SJSA1 (cell line): Measurements from ENCODE around the gene PTPRF. TPM values are rescaled to one million over a fixed set of nuclear protein-coding genes. Genes with fewer than 3 reads are reported as not detected.
A peak's percentile ranks its signal among the peaks of the same experiment; 100 is the strongest.

ENCODE experiments used
- DNase-seq, 2 experiments: peaks; one replicate each; pipeline ENCODE4 v3.0.0-alpha.2; 2015 to 2020; ENCODE audit warnings: low spot score in 2 of 2, low read depth in 1 of 2
- H3K27ac ChIP-seq: fragments of 250-450 bp; sonication (Bioruptor Pico); 2 replicates; pipeline ENCODE4 v1.5.1; 2020; ENCODE audit warnings: mild to moderate bottlenecking, moderate library complexity
- H3K27me3 ChIP-seq: fragments of 250-450 bp; sonication (Bioruptor Pico); replicated peaks from 2 replicates; pipeline ENCODE4 v1.5.1; 2020; ENCODE audit warnings: mild to moderate bottlenecking, moderate library complexity
- H3K36me3 ChIP-seq: fragments of 250-450 bp; sonication (Bioruptor Pico); 2 replicates; pipeline ENCODE4 v1.5.1; 2020; ENCODE audit warnings: mild to moderate bottlenecking
- H3K4me1 ChIP-seq: fragments of 250-450 bp; sonication (Bioruptor Pico); replicated peaks from 2 replicates; pipeline ENCODE4 v1.6.1; 2021; ENCODE audit warnings: mild to moderate bottlenecking
- H3K4me3 ChIP-seq: fragments of 250-450 bp; sonication (Bioruptor Pico); 2 replicates; pipeline ENCODE4 v1.5.1; 2020; ENCODE audit warnings: mild to moderate bottlenecking
- H3K9me3 ChIP-seq: fragments of 250-450 bp; sonication (Bioruptor Pico); replicated peaks from 2 replicates; pipeline ENCODE4 v1.5.1; 2020; ENCODE audit warnings: mild to moderate bottlenecking
- total RNA-seq: library from RNA; depleted of rRNA; stranded (reverse); fragments of >200 nt; shearing (Covaris generic); gene quantifications from 2 replicates; pipeline ENCODE4 v1.2.3, GENCODE V29; 2014

The PTPRF gene
- total RNA-seq, 1 experiment from 2014 or later = 11.0 TPM

DNA sequence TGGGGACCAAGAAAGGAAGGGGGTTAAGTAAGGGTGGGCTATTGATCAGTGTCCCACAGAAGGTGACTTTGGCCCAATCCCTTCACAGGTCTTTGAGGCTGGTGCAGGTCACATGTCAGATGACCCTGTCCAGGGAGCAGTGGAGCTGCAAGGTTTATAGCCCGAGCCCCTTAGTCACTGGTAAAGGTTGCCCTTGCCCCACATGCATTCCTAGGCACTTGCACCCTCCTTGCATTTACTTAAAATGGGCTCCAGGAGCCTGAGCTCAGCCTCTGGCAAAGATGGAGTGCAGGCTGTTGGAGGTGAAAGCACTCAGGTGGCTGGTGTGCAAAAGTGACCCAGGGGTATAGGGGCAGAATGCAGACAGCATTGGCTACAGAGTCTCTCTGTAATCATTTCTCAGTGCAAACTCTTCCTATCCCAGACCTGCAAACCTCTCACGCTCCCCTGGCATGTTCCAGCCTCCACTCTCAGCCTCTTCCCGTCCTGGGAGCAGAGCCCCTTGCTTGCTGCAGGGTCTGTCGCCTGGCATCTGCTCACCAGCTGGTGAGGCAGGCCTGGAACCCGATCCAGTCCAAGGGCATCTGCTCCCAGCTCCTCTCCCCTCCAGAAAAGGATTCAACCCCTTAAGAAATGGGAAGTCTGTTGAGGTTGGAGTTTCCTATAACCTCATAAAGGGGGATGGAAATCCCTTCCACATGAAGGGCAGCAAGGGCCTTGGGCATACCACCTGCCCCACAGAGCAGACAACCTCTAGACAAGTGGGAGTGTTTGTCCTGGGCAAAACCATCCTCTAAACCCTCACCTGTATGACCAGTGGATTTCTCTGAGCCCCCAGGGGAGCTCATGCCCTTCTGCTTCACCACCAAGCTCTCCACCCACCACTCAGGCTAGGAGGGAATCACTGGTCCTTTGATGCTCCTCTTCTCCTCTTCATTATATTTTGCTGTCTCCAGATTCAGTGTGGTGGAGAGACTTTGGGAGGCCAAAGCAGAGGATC lies 23.1 kb upstream of the PTPRF start:
- Histone ChIP-seq H3K4me1 (no peaks in the 10 kb centered on the region), H3K36me3 (no peaks in the 10 kb centered on the region), H3K27ac (no peak overlapping the region), H3K9me3 (no peaks in the 10 kb centered on the region), H3K27me3 (no peaks in the 10 kb centered on the region), H3K4me3 (no peak overlapping the region)
- peak in 1 of 2 experiments; percentile 31 for DNase-seq

DNA sequence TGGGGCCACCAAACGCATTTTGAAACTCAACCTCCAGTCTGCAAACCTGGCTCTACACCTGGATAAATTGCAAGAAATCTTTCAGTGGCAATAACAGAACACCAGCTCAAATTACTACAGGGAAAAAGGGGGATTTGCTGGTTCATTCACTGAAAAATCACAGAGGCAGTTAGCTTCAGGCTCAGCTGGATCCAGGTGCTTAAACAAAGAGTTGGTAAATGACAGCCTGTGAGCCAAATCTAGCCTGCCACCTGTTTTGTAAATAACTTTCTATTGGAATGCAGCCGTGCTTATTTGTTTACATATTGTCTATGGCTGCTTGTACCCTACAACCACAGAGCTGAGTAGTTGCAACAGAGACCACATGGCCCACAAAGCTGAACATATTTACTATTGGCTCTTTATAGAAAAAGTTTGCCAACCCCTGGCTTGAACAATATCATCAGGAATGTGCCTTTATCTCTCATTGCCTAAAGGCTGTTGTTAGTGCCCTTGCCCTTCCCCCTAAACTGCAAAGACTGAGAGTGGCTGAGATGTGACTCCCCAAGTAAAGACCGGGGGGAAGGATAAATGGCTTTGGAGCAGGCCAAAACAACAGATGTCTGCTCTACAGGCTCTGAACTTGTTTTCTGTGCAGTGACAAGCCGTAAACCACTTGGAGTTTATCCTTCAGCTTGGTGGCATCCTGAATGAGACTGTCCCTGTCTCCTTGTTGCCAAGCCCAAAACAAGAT lies 21.5 kb upstream of the PTPRF start:
- H3K4me1 ChIP-seq = no peaks in the 10 kb centered on the region
- no peaks in the 10 kb centered on the region for H3K9me3 ChIP-seq
- no peak for DNase-seq
- no peaks in the 10 kb centered on the region for H3K36me3 ChIP-seq
- no peak overlapping the region for H3K4me3 ChIP-seq
- no peaks in the 10 kb centered on the region for H3K27me3 ChIP-seq
- no peak overlapping the region for H3K27ac ChIP-seq

DNA sequence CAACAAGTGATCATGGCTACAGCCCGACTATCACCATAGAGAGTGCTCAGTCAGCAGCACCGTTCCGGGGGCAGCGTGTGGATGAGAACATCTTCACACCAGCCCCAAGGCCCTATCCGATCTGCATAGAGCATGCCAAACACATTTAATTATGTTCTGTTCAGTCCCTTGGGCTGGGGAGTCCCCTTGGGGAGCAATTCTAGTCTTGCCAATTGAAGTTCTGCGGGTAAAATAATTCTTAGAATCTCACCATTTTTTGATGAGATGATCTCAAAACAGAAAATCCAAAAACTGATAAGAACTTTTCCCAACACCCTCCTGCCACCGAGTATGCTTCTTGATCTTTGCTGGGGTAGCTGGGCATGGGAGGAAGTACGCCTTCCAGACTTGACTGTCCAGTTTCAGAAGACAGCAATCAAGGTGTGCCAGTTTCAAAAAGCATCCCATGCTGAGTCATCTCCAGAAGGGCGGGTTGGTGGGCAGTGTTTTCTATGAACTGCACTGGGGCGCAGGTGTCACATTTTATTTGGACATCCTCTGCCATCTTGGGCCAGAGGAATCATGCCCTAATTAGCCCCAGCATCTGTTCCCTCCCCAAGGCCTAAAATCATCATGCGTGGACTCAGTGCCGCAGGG lies 20.8 kb upstream of the PTPRF start:
- Histone ChIP-seq H3K36me3 (no peaks in the 10 kb centered on the region), H3K27ac (no peak overlapping the region), H3K4me3 (no peak overlapping the region), H3K9me3 (no peaks in the 10 kb centered on the region), H3K27me3 (no peaks in the 10 kb centered on the region), H3K4me1 (no peaks in the 10 kb centered on the region)
- DNase-seq = peak in 1 of 2 experiments; percentile 24

DNA sequence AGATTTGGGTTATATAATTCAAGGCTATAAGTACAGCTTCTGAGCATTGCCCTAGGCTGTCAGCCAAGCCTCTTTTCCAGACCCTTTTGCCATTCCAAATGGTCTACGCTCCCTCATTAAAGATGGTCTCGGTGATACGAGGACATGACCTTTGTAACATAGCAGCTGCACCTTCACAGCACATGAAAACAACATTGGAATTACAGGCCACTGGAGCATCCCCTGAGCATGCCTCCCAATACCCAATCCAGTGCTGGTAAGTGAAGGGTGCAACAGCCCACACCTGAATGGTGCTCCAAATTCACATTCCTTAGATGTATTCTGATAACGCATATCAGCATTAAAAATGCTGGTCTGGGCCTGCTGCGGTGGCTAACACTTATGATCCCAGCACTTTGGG lies 20.1 kb upstream of the PTPRF start:
- no peaks in the 10 kb centered on the region for H3K9me3 ChIP-seq
- H3K4me1 ChIP-seq = no peaks in the 10 kb centered on the region
- DNase-seq = peak in 1 of 2 experiments; percentile 10
- no peaks in the 10 kb centered on the region for H3K36me3 ChIP-seq
- no peak overlapping the region for H3K4me3 ChIP-seq
- H3K27me3 ChIP-seq = no peaks in the 10 kb centered on the region
- H3K27ac ChIP-seq = no peak overlapping the region

DNA sequence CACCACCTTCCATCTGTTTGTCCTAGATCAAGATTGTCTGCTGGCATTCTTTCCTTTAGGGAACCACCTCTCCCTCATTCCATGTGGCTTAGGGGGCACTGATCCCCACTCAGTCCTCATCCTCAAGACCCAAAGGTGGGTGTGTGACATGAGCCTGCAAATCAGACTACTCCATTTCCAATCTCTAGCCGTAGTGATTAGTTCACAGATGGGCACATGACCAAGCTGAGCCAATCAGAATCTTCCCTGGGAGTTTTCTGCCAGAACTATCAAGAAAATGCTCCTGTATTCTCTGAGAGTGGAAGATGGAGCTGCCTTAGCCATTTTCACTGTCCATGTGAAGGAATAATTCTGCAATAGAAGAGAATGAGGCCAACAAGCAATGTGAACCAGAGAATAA lies 19.3 kb upstream of the PTPRF start:
- no peak overlapping the region for H3K27ac ChIP-seq
- no peaks in the 10 kb centered on the region for H3K36me3 ChIP-seq
- H3K4me3 ChIP-seq = no peak overlapping the region
- H3K4me1 ChIP-seq = no peaks in the 10 kb centered on the region
- DNase-seq = peak in 1 of 2 experiments; percentile 18
- no peaks in the 10 kb centered on the region for H3K27me3 ChIP-seq
- no peaks in the 10 kb centered on the region for H3K9me3 ChIP-seq

DNA sequence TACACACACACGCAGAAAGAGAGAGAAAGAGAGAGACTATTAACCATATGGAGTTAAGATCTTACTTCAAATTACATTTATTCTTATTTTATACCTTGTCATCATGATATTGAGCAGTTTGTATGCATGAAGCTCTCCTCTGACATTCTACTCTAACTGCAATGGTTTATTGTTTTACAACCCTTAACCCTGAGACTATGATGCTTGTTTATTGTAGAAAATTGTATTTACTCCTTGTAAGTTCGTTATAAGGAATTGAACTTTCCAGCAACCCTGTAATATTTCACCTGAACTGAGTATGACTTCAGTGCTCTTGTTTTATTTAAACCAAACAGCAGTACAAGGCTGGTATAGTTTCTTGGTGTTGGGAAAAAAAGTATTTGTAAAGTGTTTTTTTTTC lies 18.6 kb upstream of the PTPRF start:
- Histone ChIP-seq H3K36me3 (no peaks in the 10 kb centered on the region), H3K27me3 (no peaks in the 10 kb centered on the region), H3K9me3 (no peaks in the 10 kb centered on the region), H3K27ac (no peak overlapping the region), H3K4me1 (no peaks in the 10 kb centered on the region), H3K4me3 (no peak overlapping the region)
- no peak for DNase-seq

DNA sequence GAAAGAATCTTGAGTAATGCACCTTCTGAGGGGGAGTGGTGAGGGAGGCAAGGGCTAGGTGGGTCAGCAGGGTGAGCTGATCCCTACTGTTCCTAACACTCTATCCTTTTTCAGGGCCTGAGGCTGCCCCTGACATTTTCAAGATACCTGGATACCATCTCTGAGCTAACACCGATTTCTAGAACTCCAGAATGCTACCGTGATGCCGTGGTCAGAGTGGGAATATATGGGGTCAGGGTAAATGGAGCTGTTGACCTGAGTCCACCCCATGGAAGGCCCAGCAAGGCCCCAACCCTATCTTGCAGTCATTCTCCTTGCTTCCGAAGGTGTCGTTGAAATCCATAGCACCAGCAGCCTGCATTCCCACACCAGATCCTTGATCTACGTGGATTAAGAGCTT lies 18.0 kb upstream of the PTPRF start:
- DNase-seq = peak in 1 of 2 experiments; percentile 5
- H3K4me3 ChIP-seq = no peak overlapping the region

DNA sequence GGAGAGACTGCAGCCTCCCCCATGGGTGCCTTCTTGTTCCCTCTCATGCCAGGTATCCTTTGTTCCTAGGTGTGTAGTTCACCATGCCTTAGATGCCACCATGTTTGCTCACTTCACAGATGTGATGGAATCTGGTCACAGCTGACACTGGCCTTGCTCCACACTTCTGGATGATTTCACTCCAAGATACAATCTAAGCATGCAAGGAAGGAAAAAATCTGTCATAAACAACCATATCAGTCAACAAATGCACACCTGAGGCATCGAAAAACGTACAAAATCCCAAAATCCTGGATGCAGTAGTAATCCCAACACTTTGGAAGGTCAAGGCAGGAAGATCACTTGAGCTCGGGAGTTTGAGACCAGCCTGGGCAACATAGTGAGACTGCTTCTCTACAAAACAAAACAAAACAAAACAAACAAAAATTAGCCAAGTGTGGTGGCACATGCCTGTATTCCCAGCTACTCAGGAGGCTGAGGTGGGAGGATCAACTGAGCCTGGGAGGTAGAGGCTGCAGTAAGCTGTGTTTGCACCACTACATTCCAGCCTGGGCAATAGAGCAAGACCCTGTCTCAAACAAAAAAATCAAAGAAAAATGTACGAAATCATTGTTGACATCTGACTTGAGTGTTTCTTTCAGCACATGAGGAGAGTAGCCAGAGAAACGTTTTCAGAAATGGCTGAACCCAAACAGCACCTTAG lies 17.1 kb upstream of the PTPRF start:
- Histone ChIP-seq H3K27ac (no peak overlapping the region), H3K4me3 (no peak overlapping the region), H3K36me3 (no peaks in the 10 kb centered on the region), H3K9me3 (no peaks in the 10 kb centered on the region), H3K4me1 (no peaks in the 10 kb centered on the region), H3K27me3 (no peaks in the 10 kb centered on the region)
- peak in 1 of 2 experiments; percentile 0 for DNase-seq

More for the DNA sequence above, 18.0 kb upstream of the PTPRF start:
- Histone ChIP-seq H3K27me3 (no peaks in the 10 kb centered on the region), H3K36me3 (no peaks in the 10 kb centered on the region), H3K27ac (no peak overlapping the region), H3K9me3 (no peaks in the 10 kb centered on the region), H3K4me1 (no peaks in the 10 kb centered on the region)

DNA sequence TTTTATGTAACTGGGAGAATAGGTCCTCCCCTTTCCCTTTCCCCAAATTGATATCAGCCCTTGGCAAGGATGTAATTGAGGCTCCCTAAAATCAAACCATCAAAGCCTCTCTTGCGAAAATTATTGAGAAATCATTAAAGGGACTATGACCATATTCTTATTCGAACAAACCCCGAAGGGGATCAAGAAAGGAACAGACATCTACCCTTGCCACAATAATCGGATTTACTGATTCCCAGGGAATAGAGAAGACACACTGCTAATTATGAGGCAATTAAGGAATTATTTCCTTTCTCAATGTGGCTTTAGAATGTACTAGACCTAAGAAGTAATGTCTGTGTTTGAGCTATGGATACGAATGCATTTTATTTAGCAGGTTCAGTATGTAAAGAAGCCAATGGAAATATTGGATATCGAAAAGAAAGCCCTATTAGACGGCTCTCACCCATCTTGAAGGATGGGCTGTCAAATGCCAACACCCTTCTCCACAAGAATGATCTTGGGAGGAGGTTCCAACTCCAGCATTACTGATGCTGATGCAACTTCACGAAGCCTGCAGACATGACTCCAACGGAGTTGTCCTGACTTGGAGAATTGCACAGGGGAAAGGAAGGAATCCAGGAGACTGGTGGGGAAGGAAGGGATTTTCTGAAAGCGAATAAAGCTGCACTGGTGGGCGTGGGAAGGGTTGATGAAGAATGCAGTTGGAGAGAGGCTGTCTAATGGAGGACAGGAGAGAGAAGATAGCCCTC lies 11.6 kb upstream of the PTPRF start:
- Histone ChIP-seq H3K27ac (no peak overlapping the region), H3K4me1 (peaks cover 5% of the 10 kb centered on the region), H3K9me3 (no peaks in the 10 kb centered on the region), H3K36me3 (no peaks in the 10 kb centered on the region), H3K27me3 (no peaks in the 10 kb centered on the region), H3K4me3 (no peak overlapping the region)
- no peak for DNase-seq

DNA sequence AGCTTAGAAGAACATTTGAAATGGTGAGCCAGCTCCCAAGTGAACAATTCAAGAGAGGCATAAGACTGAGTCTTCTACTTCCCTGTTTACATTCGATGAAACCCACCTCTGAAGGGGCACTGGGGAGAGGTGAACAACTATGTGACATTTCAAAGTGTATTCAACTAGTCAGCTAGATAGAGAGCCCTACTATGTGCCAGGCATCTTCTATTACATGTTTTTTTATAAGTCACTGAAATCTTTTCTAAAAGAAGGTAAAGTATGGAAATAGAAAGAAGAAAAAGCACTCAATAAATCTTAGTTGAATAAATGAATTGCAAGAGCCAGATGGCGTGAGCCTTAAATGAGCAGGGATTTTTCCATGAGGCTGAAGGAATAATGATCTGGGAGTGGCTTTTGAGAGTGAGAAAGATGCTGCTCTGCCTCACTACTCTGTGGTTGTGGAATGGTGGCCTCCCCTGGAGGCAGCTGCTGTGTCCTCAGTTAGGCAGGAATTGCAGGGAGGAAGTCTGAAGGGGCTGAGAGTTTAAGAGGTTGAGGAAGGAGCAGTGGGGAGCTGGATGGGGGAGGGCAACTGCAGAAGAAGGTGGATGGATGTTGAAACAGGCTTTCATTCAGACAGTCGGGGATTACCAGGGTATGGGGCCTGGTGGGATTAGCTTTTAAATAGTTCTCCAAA lies 10.4 kb upstream of the PTPRF start:
- Histone ChIP-seq H3K4me1 (peaks cover 5% of the 10 kb centered on the region), H3K36me3 (no peaks in the 10 kb centered on the region), H3K4me3 (no peak overlapping the region), H3K9me3 (no peaks in the 10 kb centered on the region), H3K27me3 (no peaks in the 10 kb centered on the region), H3K27ac (no peak overlapping the region)
- DNase-seq = no peak

DNA sequence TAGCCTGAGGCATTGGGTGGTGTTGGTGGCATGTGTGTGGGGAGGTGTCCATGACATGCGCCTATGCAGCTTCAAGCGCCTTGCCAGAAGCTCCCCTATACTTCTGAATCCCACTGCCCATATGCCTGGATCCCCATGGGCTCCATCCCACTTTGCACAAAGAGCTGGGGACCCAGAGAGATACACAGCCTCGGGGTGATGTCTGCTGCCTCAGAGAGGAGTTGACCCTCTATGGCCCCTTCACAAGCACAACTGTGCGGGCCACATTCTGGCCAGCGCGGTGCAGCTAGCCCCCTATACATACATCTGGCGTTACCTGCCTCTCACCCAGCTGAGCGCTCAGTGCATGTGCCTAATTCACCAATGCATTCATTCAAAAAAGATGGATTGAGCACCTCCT lies 9.6 kb upstream of the PTPRF start:
- peaks cover 9% of the 10 kb centered on the region for H3K4me1 ChIP-seq
- H3K36me3 ChIP-seq = no peaks in the 10 kb centered on the region
- no peaks in the 10 kb centered on the region for H3K9me3 ChIP-seq
- no peaks in the 10 kb centered on the region for H3K27me3 ChIP-seq
- DNase-seq = no peak
- no peak overlapping the region for H3K27ac ChIP-seq
- H3K4me3 ChIP-seq = no peak overlapping the region

DNA sequence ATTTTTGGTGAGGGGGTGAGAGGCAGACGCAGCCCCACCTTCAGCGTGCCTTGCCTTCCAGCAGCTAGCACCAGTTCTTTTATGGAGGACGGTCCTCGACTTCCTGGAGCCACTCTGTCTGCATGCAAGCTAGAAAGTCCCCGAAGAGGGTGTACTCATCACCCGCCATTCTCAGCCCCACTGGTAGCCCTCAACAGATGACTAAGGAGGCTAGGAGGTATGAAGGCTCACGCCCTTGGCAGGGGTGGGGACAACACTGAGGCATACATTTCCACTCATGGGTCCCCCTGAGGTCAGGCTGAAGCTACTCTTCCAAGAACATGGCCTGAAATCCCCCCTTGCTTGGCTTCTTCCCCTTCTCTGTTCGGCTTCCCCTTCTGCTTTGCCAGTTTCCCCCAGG lies 8.9 kb upstream of the PTPRF start:
- H3K27me3 ChIP-seq = no peaks in the 10 kb centered on the region
- no peaks in the 10 kb centered on the region for H3K9me3 ChIP-seq
- H3K36me3 ChIP-seq = no peaks in the 10 kb centered on the region
- DNase-seq = no peak
- peaks cover 10% of the 10 kb centered on the region for H3K4me1 ChIP-seq
- H3K27ac ChIP-seq = no peak overlapping the region
- no peak overlapping the region for H3K4me3 ChIP-seq
